ENCODE results near the gene ARHGAP33. TPM values are rescaled to one million over a fixed set of nuclear protein-coding genes. Genes with fewer than 3 reads are reported as not detected.

ARHGAP33 gene
- total RNA-seq, 1 experiment from 2014 or later, result 3.7 TPM

DNA sequence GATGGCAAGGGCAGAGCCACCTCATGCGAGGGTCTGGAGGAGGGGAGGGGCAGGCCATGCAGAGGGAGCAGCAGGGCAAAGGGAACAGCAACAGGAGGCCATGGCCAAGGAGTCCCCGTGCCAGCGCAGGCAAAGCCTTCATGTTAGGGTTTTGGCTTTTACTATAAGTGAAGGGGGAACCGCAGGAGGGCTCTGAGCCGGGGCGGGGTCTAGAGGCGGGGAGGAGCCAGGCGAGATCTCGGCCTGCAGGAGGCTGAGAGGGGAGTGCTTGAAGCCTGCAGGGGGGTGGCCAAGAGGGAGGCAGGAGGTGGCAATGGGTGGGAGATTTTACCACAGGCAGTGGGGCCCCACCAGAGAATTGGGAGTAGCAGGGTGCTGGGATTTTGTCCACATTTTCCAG is 6.3 kb downstream of the ARHGAP33 start:
- Histone ChIP-seq H2AFZ (ENCODE audit: low read length) (no peak overlapping the region), H3K9me3 (ENCODE audit: low read length) (no peaks in the 10 kb centered on the region), H3K4me2 (ENCODE audit: low read length) (no peak overlapping the region), H4K20me1 (ENCODE audit: low read length) (no peaks in the 10 kb centered on the region), H3K36me3 (ENCODE audit: low read depth, low read length) (no peaks in the 10 kb centered on the region), H3K9ac (ENCODE audit: low read length) (no peak overlapping the region), H3K9me2 (replicated peaks; ENCODE audit: low read length) (no peaks in the 10 kb centered on the region), H3K4me3 (ENCODE audit: low read length) (no peak overlapping the region), H3K4me1 (ENCODE audit: insufficient read depth, low read length) (no peaks in the 10 kb centered on the region), H3F3A (ENCODE audit: low read length, unreplicated experiment) (no peaks in the 10 kb centered on the region), H3K27me3 (ENCODE audit: low read length) (no peaks in the 10 kb centered on the region), H3K79me2 (ENCODE audit: low read length) (no peaks in the 10 kb centered on the region), H3K27ac (ENCODE audit: low read length) (no peak overlapping the region)
- ATAC-seq (no peak), DNase-seq (no peak)
- ChIA-PET CTCF (no interaction called here), POLR2A (ENCODE audit: unreplicated experiment) (no interaction called here)
- no peak for TF ChIP-seq CTCF (conservative IDR thresholded peaks at IDR 0.05; ENCODE audit: low read depth, low read length)
- TF ChIP-seq EZH2 (IDR thresholded peaks at IDR 0.05; ENCODE audit: low read length, unreplicated experiment), result no peak
- no peak for TF ChIP-seq EZH2phosphoT487 (IDR thresholded peaks at IDR 0.05; ENCODE audit: borderline replicate concordance, low read length)
- BruUV-seq (replicated peaks), result no TSS peak
- intact Hi-C loops (cut with micrococcal nuclease), result no loop called here

DNA sequence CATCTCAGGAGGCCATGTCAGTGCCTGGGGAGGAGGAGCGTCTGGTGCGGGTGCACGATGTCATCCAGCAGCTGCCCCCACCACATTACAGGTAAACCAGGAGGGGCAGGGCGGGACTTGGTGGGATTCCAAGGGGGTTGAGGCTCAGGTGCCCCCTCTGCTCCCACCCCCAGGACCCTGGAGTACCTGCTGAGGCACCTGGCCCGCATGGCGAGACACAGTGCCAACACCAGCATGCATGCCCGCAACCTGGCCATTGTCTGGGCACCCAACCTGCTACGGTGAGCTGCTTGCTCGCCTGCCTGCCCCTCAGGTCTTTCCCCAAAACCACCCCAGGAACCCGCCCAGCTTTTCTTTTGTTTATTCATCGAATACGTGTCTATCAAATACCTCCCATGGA is 7.2 kb downstream of the ARHGAP33 start:
- no peak for DNase-seq
- Histone ChIP-seq H3K9me2 (replicated peaks; ENCODE audit: low read length) (no peaks in the 10 kb centered on the region), H3K4me2 (ENCODE audit: low read length) (no peak overlapping the region), H2AFZ (ENCODE audit: low read length) (no peak overlapping the region), H3K27ac (ENCODE audit: low read length) (no peak overlapping the region), H3K79me2 (ENCODE audit: low read length) (no peaks in the 10 kb centered on the region), H4K20me1 (ENCODE audit: low read length) (no peaks in the 10 kb centered on the region), H3K4me1 (ENCODE audit: insufficient read depth, low read length) (no peaks in the 10 kb centered on the region), H3F3A (ENCODE audit: low read length, unreplicated experiment) (no peaks in the 10 kb centered on the region), H3K9me3 (ENCODE audit: low read length) (no peaks in the 10 kb centered on the region), H3K9ac (ENCODE audit: low read length) (no peak overlapping the region), H3K36me3 (ENCODE audit: low read depth, low read length) (no peaks in the 10 kb centered on the region), H3K4me3 (ENCODE audit: low read length) (no peak overlapping the region), H3K27me3 (ENCODE audit: low read length) (no peaks in the 10 kb centered on the region)
- ChIA-PET POLR2A (ENCODE audit: unreplicated experiment) (no interaction called here), CTCF (no interaction called here)
- ATAC-seq, result no peak
- intact Hi-C loops (cut with micrococcal nuclease), result no loop called here
- TF ChIP-seq CTCF (conservative IDR thresholded peaks at IDR 0.05; ENCODE audit: low read depth, low read length), result no peak
- TF ChIP-seq EZH2 (IDR thresholded peaks at IDR 0.05; ENCODE audit: low read length, unreplicated experiment), result no peak
- TF ChIP-seq EZH2phosphoT487 (IDR thresholded peaks at IDR 0.05; ENCODE audit: borderline replicate concordance, low read length), result no peak
- no TSS peak for BruUV-seq (replicated peaks)

- Histone ChIP-seq H3K79me2 (ENCODE audit: low read length) (no peaks in the 10 kb centered on the region), H3F3A (ENCODE audit: low read length, unreplicated experiment) (no peaks in the 10 kb centered on the region), H3K4me3 (ENCODE audit: low read length) (no peak overlapping the region), H3K9ac (ENCODE audit: low read length) (no peak overlapping the region), H3K36me3 (ENCODE audit: low read depth, low read length) (no peaks in the 10 kb centered on the region), H3K27me3 (ENCODE audit: low read length) (no peaks in the 10 kb centered on the region), H3K4me1 (ENCODE audit: insufficient read depth, low read length) (no peaks in the 10 kb centered on the region), H3K4me2 (ENCODE audit: low read length) (no peak overlapping the region), H4K20me1 (ENCODE audit: low read length) (no peaks in the 10 kb centered on the region), H3K9me3 (ENCODE audit: low read length) (no peaks in the 10 kb centered on the region), H2AFZ (ENCODE audit: low read length) (no peak overlapping the region), H3K27ac (ENCODE audit: low read length) (no peak overlapping the region), H3K9me2 (replicated peaks; ENCODE audit: low read length) (no peaks in the 10 kb centered on the region)
- DNase-seq, result no peak
- no peak for ATAC-seq
- intact Hi-C loops (cut with micrococcal nuclease), result no loop called here
- no TSS peak for BruUV-seq (replicated peaks)
- TF ChIP-seq CTCF (conservative IDR thresholded peaks at IDR 0.05; ENCODE audit: low read depth, low read length) (no peak), EZH2phosphoT487 (IDR thresholded peaks at IDR 0.05; ENCODE audit: borderline replicate concordance, low read length) (no peak), EZH2 (IDR thresholded peaks at IDR 0.05; ENCODE audit: low read length, unreplicated experiment) (no peak)
- CTCF ChIA-PET, result no interaction called here
- POLR2A ChIA-PET (ENCODE audit: unreplicated experiment), result no interaction called here
These were observed 8.4 kb downstream of the ARHGAP33 start for GRCh38 chr19:35783469-35784434.
